ENCODE measurements around the gene BNC2. TPM values are rescaled to one million over a fixed set of nuclear protein-coding genes. Genes with fewer than 3 reads are reported as not detected.

Gene BNC2
- total and polyA plus RNA-seq, 2 of the 4 experiments (the other 2 are of a cell fraction) = 15.5 to 45.2 TPM

GRCh38 chr9:16559418-16560188 is 310.9 kb downstream of the BNC2 start:
- Histone ChIP-seq H3K56ac (ENCODE audit: extremely low read depth, insufficient read depth, low read length) (no peak overlapping the region), H3K18ac (ENCODE audit: low read depth, low read length) (peak overlapping the region; percentile 11; the same call in 1 of the 2 replicates), H3K9me1 (ENCODE audit: insufficient read depth, low read length) (peaks cover 3% of the 10 kb centered on the region), H4K91ac (ENCODE audit: insufficient read depth, low read depth, low read length) (peak overlapping the region; percentile 20), H3K4ac (ENCODE audit: low read depth, low read length) (peak overlapping the region; percentile 32; the same call in 1 of the 2 replicates), H2AFZ (replicated peaks; ENCODE audit: low read length, poor library complexity) (no peak overlapping the region), H3K4me3 (ENCODE audit: insufficient read depth, low read depth, low read length) (no peak overlapping the region), H3K27me3 (ENCODE audit: control insufficient read depth, insufficient read depth, low read length) (no peaks in the 10 kb centered on the region), H2BK15ac (ENCODE audit: low read depth, low read length) (peak overlapping the region; percentile 78; the same call in 2 of the 3 replicates), H3K4me1 (ENCODE audit: control insufficient read depth, insufficient read depth, low read length) (peaks cover 9% of the 10 kb centered on the region), H3K27ac (ENCODE audit: insufficient read depth, low read length) (no peak overlapping the region), H2AK9ac (replicated peaks; ENCODE audit: low read depth, low read length, poor library complexity) (no peak overlapping the region), H3K14ac (replicated peaks; ENCODE audit: low read depth, low read length) (0 out of 2 replicates have a peak overlapping the region, but pooled peaks have one; percentile 16), H2AK5ac (ENCODE audit: low read depth, low read length) (no peak overlapping the region; the same call in 1 of the 2 replicates), H2BK120ac (ENCODE audit: low read depth, low read length) (peak overlapping the region; percentile 71), H4K8ac (ENCODE audit: low read depth in 2 of 2, low read length in 2 of 2) (peak overlapping the region in 1 of 2 experiments; percentile 46; a peak in 1 of 4 replicates), H3K79me1 (ENCODE audit: low read depth in 1 of 2, low read length in 2 of 2) (peaks cover 21 to 48% of the 10 kb centered on the region in 2 experiments), H2BK5ac (ENCODE audit: low read depth, low read length, poor library complexity, severe bottlenecking) (peak overlapping the region; percentile 54), H3K23ac (ENCODE audit: low read depth, low read length) (peak overlapping the region; percentile 71; the same call in 1 of the 2 replicates), H4K20me1 (ENCODE audit: insufficient read depth, low read length) (no peaks in the 10 kb centered on the region; the same call in 1 of the 2 replicates), H3K4me2 (ENCODE audit: low read depth, low read length) (peak overlapping the region; percentile 22; the same call in 1 of the 2 replicates), H3K9ac (ENCODE audit: low read depth, low read length) (no peak overlapping the region), H3K9me3 (ENCODE audit: control insufficient read depth, insufficient read depth, low read length) (no peaks in the 10 kb centered on the region), H3K36me3 (ENCODE audit: control insufficient read depth, insufficient read depth, low read length) (peaks cover 2% of the 10 kb centered on the region; the same call in 1 of the 2 replicates), H4K5ac (ENCODE audit: low read depth, low read length) (peak overlapping the region; percentile 50; the same call in 1 of the 2 replicates), H2BK20ac (ENCODE audit: low read depth, low read length) (0 out of 2 replicates have a peak overlapping the region, but pooled peaks have one; percentile 16)
- intact Hi-C loops (cut with micrococcal nuclease) (loop anchor here (2.0 kb wide), 1 partner anchor 17 kb away; no protein-coding TSS in a partner anchor), in situ Hi-C loops (cut with MboI; ENCODE audit: low sequenced_read_pairs) (no loop called here), dilution Hi-C loops (cut with HindIII; ENCODE audit: low sequenced_read_pairs, unreplicated experiment) (no loop called here)
- no TSS peak for BruUV-seq (replicated peaks)
- DNase-seq (no peak), ATAC-seq (ENCODE audit: low read depth) (no peak)
- POLR2A ChIA-PET (ENCODE audit: unreplicated experiment) = no interaction called here
- CTCF ChIA-PET = interaction anchor here (1.1 kb wide), 1 partner anchor 38 kb away, joined by 3 read pairs; no protein-coding TSS in a partner anchor
- WGBS, 2 experiments (ENCODE audit: extremely low coverage in 2 of 2, insufficient read length in 1 of 2) = 85% methylated on average over 2 of the region's 6 CpGs; no CpG with 5 or more reads in 1 of the 2 experiments
- TF ChIP-seq MXI1 (IDR thresholded peaks at IDR 0.05; ENCODE audit: borderline replicate concordance, low read depth, low read length) (no peak), FOS (IDR thresholded peaks at IDR 0.05; ENCODE audit: low read depth, low read length) (no peak), RFX5 (IDR thresholded peaks at IDR 0.05; ENCODE audit: low read depth, low read length) (no peak), ELK1 (IDR thresholded peaks at IDR 0.05; ENCODE audit: borderline replicate concordance, low read depth, low read length) (no peak), CTCF (conservative IDR thresholded peaks at IDR 0.05; ENCODE audit: low read depth, low read length) (no peak), SMC3 (IDR thresholded peaks at IDR 0.05; ENCODE audit: low read depth, low read length) (no peak), USF2 (IDR thresholded peaks at IDR 0.05; ENCODE audit: low read depth, low read length) (no peak), NFE2L2 (IDR thresholded peaks at IDR 0.05; ENCODE audit: low read depth, low read length) (no peak), BHLHE40 (IDR thresholded peaks at IDR 0.05; ENCODE audit: low read depth, low read length) (no peak), CEBPB (IDR thresholded peaks at IDR 0.05; ENCODE audit: low read depth, low read length) (no peak), CHD1 (IDR thresholded peaks at IDR 0.05; ENCODE audit: low read depth, low read length) (no peak), MAFK (IDR thresholded peaks at IDR 0.05; ENCODE audit: low read depth, low read length) (no peak), MAZ (IDR thresholded peaks at IDR 0.05; ENCODE audit: borderline replicate concordance, low read depth, low read length) (no peak)
